HepG2 (cell line): ENCODE results near the gene TMEM200C. TPM values are rescaled to one million over a fixed set of nuclear protein-coding genes. Genes with fewer than 3 reads are reported as not detected.

Experiments
- ATAC-seq: fragments of 200-7000 bp; cut with Tn5 transposase; 3 replicates; pipeline ENCODE4 v1.9.1; 2020; ENCODE audit warnings: mild to moderate bottlenecking, moderate library complexity
- BruUV-seq: library from RNA; stranded (reverse); fragments of 400-500 nt; replicated peaks from 2 replicates; lab custom pipeline; 2021; lab: Mats Ljungman, UMichigan
- CTCF ChIA-PET: fragments of 300-600 bp; formaldehyde crosslinking; extraction: SDS; loops from one replicate; lab custom pipeline; 2021; ENCODE audit warnings: low total read pairs, inconsistent platforms, low intra/inter-chr PET ratio; lab: Yijun Ruan, JAX
- POLR2A ChIA-PET: fragments of 350-600 bp; sonication (Branson Sonifier 250); formaldehyde crosslinking; loops from one replicate; lab custom pipeline; 2020; ENCODE audit warnings: antibody characterized with exemption, inconsistent platforms; lab: Yijun Ruan, JAX
- DNase-seq: peaks from one replicate; pipeline ENCODE4 v3.0.0-alpha.2; 2015; ENCODE audit warnings: low spot score
- FAIRE-seq: peaks from 3 replicates; lab custom pipeline; 2011; peaks lifted over from hg19 to GRCh38; lab: Jason Lieb, UNC
- H2AFZ ChIP-seq: one replicate; pipeline ENCODE4 v1.6.1; 2011; ENCODE audit warnings: low read length, inconsistent platforms
- H3K27ac ChIP-seq: fragments of 300-600 bp; 3 replicates; pipeline ENCODE4 v1.8.0; 2011; ENCODE audit warnings: mixed run types, mild to moderate bottlenecking, mixed read lengths, low read length, inconsistent platforms; ENCODE audit not compliant: insufficient read depth; ENCODE audit errors: extremely low read length
- H3K27me3 ChIP-seq, 2 experiments: fragments of 200-600 bp in 1 of 2; 2 replicates in 1 of 2; 3 replicates in 1 of 2; pipeline versions ENCODE4 v1.6.0 to v1.8.0; 2011; ENCODE audit warnings: low read length in 2 of 2, mild to moderate bottlenecking in 2 of 2, moderate library complexity in 2 of 2, inconsistent platforms in 1 of 2; ENCODE audit not compliant: insufficient read depth in 2 of 2, control insufficient read depth in 1 of 2
- H3K36me3 ChIP-seq, 2 experiments: fragments of 200-600 bp in 1 of 2; replicated peaks in 1 of 2; 2 replicates in 1 of 2; 3 replicates in 1 of 2; pipeline versions ENCODE4 v1.5.1 to v1.8.0; 2011; ENCODE audit warnings: low read length in 2 of 2, inconsistent platforms in 1 of 2; ENCODE audit not compliant: insufficient read depth in 2 of 2, control insufficient read depth in 1 of 2
- H3K4me1 ChIP-seq: 2 replicates; pipeline ENCODE4 v1.5.1; 2012; ENCODE audit warnings: low read length, inconsistent platforms; ENCODE audit not compliant: insufficient read depth
- H3K4me2 ChIP-seq: 2 replicates; pipeline ENCODE4 v1.6.0; 2011; ENCODE audit warnings: low read depth, low read length, inconsistent platforms
- H3K4me3 ChIP-seq, 3 experiments: fragments of 200-600 bp in 1 of 3; sonication (generic), shearing (Covaris generic) in 1 of 3; replicated peaks in 1 of 3; 2 replicates each; pipeline ENCODE4 v1.5.1; 2011 to 2016; ENCODE audit warnings: low read length in 3 of 3, inconsistent platforms in 2 of 3, low read depth in 2 of 3, mild to moderate bottlenecking in 2 of 3, control low read depth in 1 of 3, mixed read lengths in 1 of 3; ENCODE audit not compliant: insufficient read depth in 1 of 3
- H3K79me2 ChIP-seq: one replicate; pipeline ENCODE4 v1.6.1; 2011; ENCODE audit warnings: low read length, inconsistent platforms; ENCODE audit not compliant: insufficient read depth
- H3K9ac ChIP-seq: 2 replicates; pipeline ENCODE4 v1.6.0; 2011; ENCODE audit warnings: mild to moderate bottlenecking, low read depth, low read length, inconsistent platforms; ENCODE audit not compliant: insufficient read depth
- H3K9me3 ChIP-seq: 2 replicates; pipeline ENCODE4 v1.5.1; 2012; ENCODE audit warnings: mild to moderate bottlenecking, low read length
- H4K20me1 ChIP-seq: 2 replicates; pipeline ENCODE4 v1.6.0; 2011; ENCODE audit warnings: inconsistent platforms, mild to moderate bottlenecking, low read length, moderate library complexity; ENCODE audit not compliant: insufficient read depth
- ARNTL ChIP-seq: sonication (generic); formaldehyde crosslinking; IDR thresholded peaks from 2 replicates; pipeline ENCODE4 v1.4.0; 2020; ENCODE audit warnings: mild to moderate bottlenecking, missing genetic modification reagents
- BHLHE40 ChIP-seq: IDR thresholded peaks from 2 replicates; pipeline ENCODE4 v1.6.1; 2011; ENCODE audit warnings: low read length, improper control_type of control experiment
- CREM ChIP-seq, 2 experiments: sonication (generic) in 1 of 2; formaldehyde crosslinking in 1 of 2; IDR thresholded peaks; 2 replicates each; pipeline versions ENCODE4 v1.4.0 to v1.6.1; 2016 to 2020; ENCODE audit warnings: antibody characterized with exemption in 1 of 2, mild to moderate bottlenecking in 1 of 2, missing genetic modification reagents in 1 of 2
- GABPA ChIP-seq, 2 experiments: IDR thresholded peaks; 2 replicates each; pipeline ENCODE4 v1.6.1; 2011 to 2016; ENCODE audit warnings: low read depth in 2 of 2, low read length in 1 of 2, missing biosample characterization in 1 of 2, missing genetic modification characterization in 1 of 2
- RBAK ChIP-seq: sonication (generic); formaldehyde crosslinking; IDR thresholded peaks from 2 replicates; pipeline ENCODE4 v1.5.1; 2020; ENCODE audit warnings: mild to moderate bottlenecking, missing genetic modification reagents
- SIX4 ChIP-seq: sonication (generic); formaldehyde crosslinking; IDR thresholded peaks from 2 replicates; pipeline ENCODE4 v1.4.0; 2020; ENCODE audit warnings: missing genetic modification reagents
- SP4 ChIP-seq: sonication (generic); formaldehyde crosslinking; IDR thresholded peaks from 2 replicates; pipeline ENCODE4 v1.8.1; 2023; ENCODE audit warnings: mild to moderate bottlenecking, missing genetic modification reagents
- TRIM24 ChIP-seq: sonication (generic); formaldehyde crosslinking; IDR thresholded peaks from 2 replicates; pipeline ENCODE4 v1.8.0; 2022; ENCODE audit warnings: mild to moderate bottlenecking, missing genetic modification reagents
- YY1 ChIP-seq: IDR thresholded peaks from 2 replicates; pipeline ENCODE4 v1.6.1; 2011; ENCODE audit warnings: low read length, low read depth, moderate library complexity, mild to moderate bottlenecking; ENCODE audit not compliant: insufficient read depth, insufficient replicate concordance
- ZFY ChIP-seq: sonication (generic); formaldehyde crosslinking; IDR thresholded peaks from 2 replicates; pipeline ENCODE4 v1.4.0; 2020; ENCODE audit warnings: missing genetic modification reagents
- ZNF564 ChIP-seq: sonication (generic); formaldehyde crosslinking; IDR thresholded peaks from 2 replicates; pipeline ENCODE4 v1.8.1; 2023; ENCODE audit warnings: mild to moderate bottlenecking, missing genetic modification reagents
- ZSCAN22 ChIP-seq: sonication (generic); formaldehyde crosslinking; IDR thresholded peaks from 2 replicates; pipeline ENCODE4 v1.4.0; 2020; ENCODE audit warnings: mild to moderate bottlenecking, missing genetic modification reagents
- WGBS: methylation state at CpG from one replicate; pipeline ENCODE4 v1.1.6; 2017; ENCODE audit warnings: low lambda C conversion rate; 5-methylcytosine and 5-hydroxymethylcytosine counted together
- in situ Hi-C: cut with HindIII; loops from 2 replicates; pipeline ENCODE4 v1.10.0; 2017; ENCODE audit warnings: low pct_unique_long_range_greater_than_20kb; ENCODE audit not compliant: extremely low pct_ligation_motif_present
- intact Hi-C: fragments of 100-400 bp; cut with micrococcal nuclease; formaldehyde crosslinking; loops from one replicate; pipeline ENCODE4 v1.10.0; 2022; ENCODE audit not compliant: unreplicated experiment
- polyA plus RNA-seq, 8 experiments: library from polyadenylated mRNA; depleted of rRNA in 3 of 8; stranded (reverse) in 7 of 8; unstranded in 1 of 8; fragments of >200 nt; fragmentation: Illumina TruSeq in 4 of 8; extraction: Trizol in 4 of 8; gene quantifications; 2 replicates each; pipeline versions ENCODE4 v1.2.1 to v1.2.3, GENCODE V29; 2011 to 2016; ENCODE audit warnings: low read depth in 4 of 8, missing spikeins in 1 of 8, mixed read lengths in 1 of 8; ENCODE audit not compliant: insufficient read depth in 1 of 8
- total RNA-seq, 5 experiments: library from RNA; depleted of rRNA; stranded (reverse); fragments of >200 nt; fragmentation: Illumina TruSeq; extraction: Trizol; gene quantifications; 2 replicates each; pipeline ENCODE4 v1.2.3, GENCODE V29; 2016; ENCODE audit warnings: low read depth in 1 of 5
- TF ChIP-seq, protein P1 (sequence below): sonication (generic); formaldehyde crosslinking; IDR thresholded peaks from 2 replicates; pipeline ENCODE4 v1.4.0; 2020; ENCODE audit warnings: mild to moderate bottlenecking, missing genetic modification reagents
- TF ChIP-seq, protein P2 (sequence below): sonication (generic); formaldehyde crosslinking; IDR thresholded peaks from 2 replicates; pipeline ENCODE4 v1.5.0; 2020; ENCODE audit warnings: missing genetic modification reagents, mild to moderate bottlenecking, borderline replicate concordance
- TF ChIP-seq, protein P3 (sequence below): sonication (generic); formaldehyde crosslinking; IDR thresholded peaks from 2 replicates; pipeline ENCODE4 v1.8.0; 2022; ENCODE audit warnings: mild to moderate bottlenecking, missing genetic modification reagents, moderate library complexity

Gene TMEM200C
- total and polyA plus RNA-seq, 2 of the 13 experiments (the other 11 are each of a cell fraction or from before 2014, with no cell fraction given): 0.04 TPM; not detected in 1

DNA sequence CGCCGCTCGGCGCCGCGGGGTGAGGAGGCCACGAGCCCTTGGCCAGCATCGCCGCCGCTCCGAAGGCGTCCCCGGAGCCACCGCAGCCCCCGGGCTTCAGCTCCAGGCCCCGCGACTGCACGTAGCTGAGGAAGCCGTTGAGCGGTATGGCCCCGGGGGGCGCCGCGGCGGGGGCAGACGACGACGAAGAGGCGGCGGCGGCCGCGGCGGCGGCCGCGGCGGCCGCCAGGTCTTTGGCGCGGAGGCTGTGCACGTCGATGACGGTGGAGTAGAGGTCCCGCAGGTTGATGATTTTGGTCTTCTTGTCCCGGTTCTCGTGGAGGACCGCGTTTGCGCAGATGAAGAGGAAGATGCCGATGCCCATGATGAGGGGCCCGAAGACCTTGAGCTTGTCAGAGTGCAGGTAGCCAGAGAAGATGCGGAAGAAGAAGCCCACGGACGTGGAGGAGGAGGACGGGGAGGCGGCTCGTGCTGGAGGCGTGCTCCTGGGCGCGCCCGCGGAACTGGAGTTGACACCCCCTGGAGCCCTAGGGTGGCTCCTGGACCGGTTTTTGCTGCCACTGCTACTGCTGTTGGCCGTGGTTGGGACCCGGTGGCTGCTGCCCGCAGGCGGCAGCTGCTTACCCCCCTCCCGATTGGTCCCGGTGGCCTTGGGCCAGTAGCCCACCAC lies 4.0 kb downstream of the TMEM200C start:
- Histone ChIP-seq H3K79me2 (no peaks in the 10 kb centered on the region), H3K4me3 (peak overlapping the region; percentile 56 to 73 (median 63); a peak in 5 of 6 replicates), H3K4me1 (peaks cover 11% of the 10 kb centered on the region; the same call in 1 of the 2 replicates)
- CTCF ChIA-PET: interaction anchor here (1.8 to 2.2 kb wide), 2 partner anchors 12 to 818 kb away, joined by 9 to 11 read pairs; no protein-coding TSS in a partner anchor
- WGBS: 72% methylated on average over 20 of the region's 70 CpGs
- no peak for TF ChIP-seq TRIM24 (CRISPR knock-in tag)
- no peak for TF ChIP-seq RBAK (CRISPR knock-in tag)
- TF ChIP-seq, protein P1, sequence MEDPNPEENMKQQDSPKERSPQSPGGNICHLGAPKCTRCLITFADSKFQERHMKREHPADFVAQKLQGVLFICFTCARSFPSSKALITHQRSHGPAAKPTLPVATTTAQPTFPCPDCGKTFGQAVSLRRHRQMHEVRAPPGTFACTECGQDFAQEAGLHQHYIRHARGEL (CRISPR knock-in tag): no peak
- TF ChIP-seq SIX4 (CRISPR knock-in tag): no peak
- TF ChIP-seq ZSCAN22 (CRISPR knock-in tag): no peak
- no peak for TF ChIP-seq ARNTL (CRISPR knock-in tag)
- TF ChIP-seq BHLHE40: no peak
- TF ChIP-seq ZFY (CRISPR knock-in tag): no peak
- no peak for TF ChIP-seq GABPA (IDR thresholded peaks at IDR 0.05; ENCODE audit: low read depth, low read length)
- no peak for TF ChIP-seq GABPA (CRISPR knock-in tag; IDR thresholded peaks at IDR 0.05; ENCODE audit: low read depth)
- TF ChIP-seq CREM (IDR thresholded peaks at IDR 0.05): no peak
- no peak for TF ChIP-seq CREM (CRISPR knock-in tag; IDR thresholded peaks at IDR 0.05)
- TF ChIP-seq, protein P2, sequence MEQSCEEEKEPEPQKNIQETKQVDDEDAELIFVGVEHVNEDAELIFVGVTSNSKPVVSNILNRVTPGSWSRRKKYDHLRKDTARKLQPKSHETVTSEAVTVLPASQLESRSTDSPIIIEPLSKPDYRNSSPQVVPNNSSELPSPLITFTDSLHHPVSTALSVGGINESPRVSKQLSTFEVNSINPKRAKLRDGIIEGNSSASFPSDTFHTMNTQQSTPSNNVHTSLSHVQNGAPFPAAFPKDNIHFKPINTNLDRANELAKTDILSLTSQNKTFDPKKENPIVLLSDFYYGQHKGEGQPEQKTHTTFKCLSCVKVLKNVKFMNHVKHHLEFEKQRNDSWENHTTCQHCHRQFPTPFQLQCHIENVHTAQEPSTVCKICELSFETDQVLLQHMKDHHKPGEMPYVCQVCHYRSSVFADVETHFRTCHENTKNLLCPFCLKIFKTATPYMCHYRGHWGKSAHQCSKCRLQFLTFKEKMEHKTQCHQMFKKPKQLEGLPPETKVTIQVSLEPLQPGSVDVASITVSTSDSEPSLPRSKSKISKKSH: no peak
- TF ChIP-seq, protein P3, sequence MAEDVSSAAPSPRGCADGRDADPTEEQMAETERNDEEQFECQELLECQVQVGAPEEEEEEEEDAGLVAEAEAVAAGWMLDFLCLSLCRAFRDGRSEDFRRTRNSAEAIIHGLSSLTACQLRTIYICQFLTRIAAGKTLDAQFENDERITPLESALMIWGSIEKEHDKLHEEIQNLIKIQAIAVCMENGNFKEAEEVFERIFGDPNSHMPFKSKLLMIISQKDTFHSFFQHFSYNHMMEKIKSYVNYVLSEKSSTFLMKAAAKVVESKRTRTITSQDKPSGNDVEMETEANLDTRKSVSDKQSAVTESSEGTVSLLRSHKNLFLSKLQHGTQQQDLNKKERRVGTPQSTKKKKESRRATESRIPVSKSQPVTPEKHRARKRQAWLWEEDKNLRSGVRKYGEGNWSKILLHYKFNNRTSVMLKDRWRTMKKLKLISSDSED: no peak
- no peak for TF ChIP-seq YY1
- TF ChIP-seq ZNF564 (CRISPR knock-in tag): no peak
- TF ChIP-seq SP4 (CRISPR knock-in tag): no peak
- TF ChIP-seq, all 625 proteins: peak for 0
- intact Hi-C loops (loop anchor here (10.0 kb wide), 2 partner anchors 63 to 163 kb away; no protein-coding TSS in a partner anchor), in situ Hi-C loops (loop anchor here (10.0 to 25.0 kb wide), 2 partner anchors 323 to 996 kb away; no protein-coding TSS in a partner anchor)
- FAIRE-seq: no peak
- POLR2A ChIA-PET: no interaction called here
- H4K20me1 ChIP-seq: no peaks in the 10 kb centered on the region
- H3K27me3 ChIP-seq: peaks cover 20 to 70% of the 10 kb centered on the region in 2 experiments
- H3K27ac ChIP-seq: no peak overlapping the region
- H2AFZ ChIP-seq: no peak overlapping the region
- no peaks in the 10 kb centered on the region for H3K9me3 ChIP-seq
- no peaks in the 10 kb centered on the region for H3K36me3 ChIP-seq
- H3K4me2 ChIP-seq: peak overlapping the region; percentile 91
- H3K9ac ChIP-seq: no peak overlapping the region
- no peak for DNase-seq
- no peak for ATAC-seq
- BruUV-seq: no TSS peak
